GM11168 (cell line): ENCODE data around the gene SPSB1.

Experiments used
- in situ Hi-C: fragments of 300-500 bp; cut with MboI; formaldehyde crosslinking; loops from one replicate; pipeline ENCODE4 v1.12.0; 2022; ENCODE audit warnings: low sequenced_read_pairs; ENCODE audit not compliant: unreplicated experiment

SPSB1 gene

GRCh38 chr1:9292361-9293240, at the start of gene SPSB1:
TSS of gene SPSB1 (plus strand) at chr1:9292894. CDS start at chr1:9355892, 62,998 bp downstream.
- in situ Hi-C loops: loop anchor here (10.0 kb wide), 1 partner anchor 202 kb away; no protein-coding TSS in a partner anchor

DNA sequence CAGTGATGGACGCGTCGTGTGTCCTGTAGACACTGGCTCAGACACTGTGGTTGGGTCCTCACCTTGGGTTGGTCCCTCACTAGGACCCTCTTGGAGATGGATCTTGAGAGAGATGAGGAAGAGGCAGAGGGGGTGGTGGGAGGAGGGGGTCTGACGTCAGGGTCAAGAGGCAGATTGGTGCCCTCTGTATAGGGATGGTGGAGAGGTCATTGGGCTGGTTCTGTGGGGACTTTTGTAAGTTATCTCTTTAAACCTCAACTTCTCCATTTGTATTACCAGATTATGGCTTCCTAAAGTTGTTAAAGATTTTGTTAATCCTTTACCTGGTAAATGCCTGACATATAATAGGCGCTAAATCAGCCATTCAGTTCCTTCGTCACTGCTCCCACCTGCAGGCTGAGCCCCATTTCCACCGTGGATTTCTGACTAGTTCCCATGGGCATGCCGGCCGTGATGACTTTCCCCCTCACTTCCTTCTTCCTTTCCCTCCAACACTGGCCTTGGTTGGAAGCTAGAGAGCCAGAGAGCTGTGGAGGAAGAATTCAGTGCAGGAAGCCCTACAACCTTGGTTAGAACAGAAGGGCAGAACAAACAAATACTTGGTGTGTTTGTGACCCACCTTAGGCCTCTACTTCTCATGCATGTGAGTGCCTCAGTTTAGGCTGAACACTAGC, 49.5 kb upstream of the SPSB1 start:
- in situ Hi-C loops: no loop called here

DNA sequence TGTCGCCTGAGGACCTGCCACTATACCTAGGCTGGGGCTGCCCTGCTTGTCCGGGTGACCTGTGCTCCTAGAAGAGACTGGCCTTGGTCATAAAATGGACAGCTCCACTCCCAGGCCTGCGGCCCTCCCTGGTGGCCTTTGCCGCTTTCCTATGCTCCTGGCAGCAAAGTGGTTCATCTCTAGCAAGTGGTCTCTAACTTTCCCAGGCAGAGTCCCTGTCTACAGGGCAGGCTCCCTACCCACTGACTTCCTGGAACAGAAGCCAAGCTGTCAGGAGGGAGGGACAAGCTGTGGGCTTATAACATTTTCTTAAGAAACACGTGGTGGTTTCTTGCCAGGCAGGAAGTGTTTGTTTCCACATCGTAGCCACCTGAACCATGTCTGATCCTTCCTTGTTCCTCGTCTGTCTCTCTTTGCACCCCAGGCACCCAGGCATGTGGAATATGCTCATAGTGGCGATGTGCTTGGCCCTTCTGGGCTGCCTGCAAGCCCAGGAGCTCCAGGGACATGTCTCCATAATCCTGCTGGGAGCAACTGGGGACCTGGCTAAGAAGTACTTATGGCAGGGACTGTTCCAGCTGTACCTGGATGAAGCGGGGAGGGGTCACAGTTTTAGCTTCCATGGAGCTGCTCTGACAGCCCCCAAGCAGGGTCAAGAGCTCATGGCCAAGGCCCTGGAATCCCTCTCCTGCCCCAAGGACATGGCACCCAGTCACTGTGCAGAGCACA, 48.0 kb upstream of the SPSB1 start:
- in situ Hi-C loops: no loop called here

- in situ Hi-C loops: no loop called here
Measured at GRCh38 chr1:9245230-9245619, 47.5 kb upstream of the SPSB1 start.

DNA sequence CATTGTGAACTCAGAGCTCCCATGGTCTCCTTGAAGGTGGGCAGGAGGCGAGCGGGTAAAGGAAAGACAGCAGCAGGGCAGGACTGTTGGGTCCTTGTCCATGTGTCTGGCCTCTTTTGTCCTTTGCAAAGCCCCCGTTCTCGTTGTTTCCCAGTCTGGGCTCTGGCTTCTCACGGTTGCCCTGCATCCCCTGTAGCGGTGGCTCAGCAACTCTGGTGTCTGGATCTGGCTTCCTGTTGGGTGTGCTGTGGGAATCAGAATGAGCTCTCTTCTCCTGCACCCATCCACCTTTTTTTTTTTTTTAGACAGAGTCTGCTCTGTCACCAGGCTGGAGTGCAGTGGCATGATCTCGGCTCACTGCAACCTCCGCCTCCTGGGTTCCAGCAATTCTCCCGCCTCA, 47.0 kb upstream of the SPSB1 start:
- in situ Hi-C loops: no loop called here

GRCh38 chr1:9246215-9246614, 46.5 kb upstream of the SPSB1 start:
- in situ Hi-C loops: no loop called here

GRCh38 chr1:9246841-9247785, 45.6 kb upstream of the SPSB1 start:
- in situ Hi-C loops: no loop called here

DNA sequence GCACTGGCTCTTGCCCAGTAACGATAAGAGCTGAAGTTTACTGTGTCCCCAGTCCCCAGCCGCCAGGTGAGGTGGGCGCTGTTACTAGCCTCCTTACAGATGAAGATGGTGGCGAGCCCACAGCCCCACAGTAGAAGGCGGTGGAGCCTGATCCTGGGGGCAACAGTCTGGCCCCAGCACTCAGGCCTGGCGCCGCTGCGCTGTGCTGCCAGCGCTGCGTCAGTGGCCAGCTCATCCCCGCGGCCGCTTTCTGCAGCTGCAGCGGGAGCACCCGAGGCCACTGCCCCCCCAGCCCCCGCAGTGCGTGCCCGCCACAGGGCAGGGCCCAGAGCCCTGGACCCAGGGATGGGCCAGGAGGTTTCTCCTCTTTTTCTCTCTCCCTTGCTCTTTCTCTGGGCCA, 44.8 kb upstream of the SPSB1 start:
- in situ Hi-C loops: no loop called here

DNA sequence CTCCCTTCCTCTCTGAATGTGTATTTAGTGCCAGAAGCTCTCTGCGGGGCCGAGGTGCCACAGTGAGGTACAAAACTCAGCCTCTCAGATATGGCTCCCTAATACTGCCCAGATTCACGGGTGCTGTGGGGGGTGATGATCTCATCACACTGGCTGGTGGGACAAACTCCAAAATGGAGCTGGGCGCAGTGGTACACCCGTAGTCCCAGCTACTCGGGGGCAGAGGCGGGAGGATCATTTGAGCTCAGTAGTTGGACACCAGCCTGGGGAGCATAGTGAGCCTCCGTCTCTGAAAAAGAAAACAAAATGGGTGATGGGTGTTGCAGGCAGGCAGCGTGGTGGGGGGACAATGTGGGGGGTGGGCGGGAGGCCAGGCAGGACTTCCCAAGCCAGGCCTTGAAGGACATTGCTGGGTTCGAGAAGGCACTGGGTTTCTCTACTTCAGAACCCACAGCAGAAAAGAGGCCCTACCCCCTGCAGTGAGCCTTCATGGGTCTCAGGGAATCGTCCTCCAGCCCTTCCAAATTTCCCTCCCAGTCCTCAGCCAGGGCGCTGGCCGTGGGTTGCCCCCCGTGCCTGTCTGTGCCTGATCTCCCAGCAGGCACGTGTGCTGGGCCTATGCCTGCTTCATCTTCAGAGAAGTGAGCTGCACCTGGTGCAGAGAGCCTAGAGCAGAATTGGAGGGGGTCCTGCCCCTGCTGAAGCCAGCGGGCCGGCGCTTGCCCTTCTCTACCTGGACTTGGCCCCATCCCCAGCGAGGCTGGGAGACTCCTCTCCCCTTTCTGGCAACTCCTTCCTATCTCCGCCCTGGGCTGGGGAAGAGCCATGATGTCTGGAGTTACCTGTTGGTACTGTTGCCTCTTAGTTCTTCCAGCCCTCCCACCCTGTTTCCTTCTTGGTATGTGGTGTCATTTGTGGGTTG, 44.1 kb upstream of the SPSB1 start:
- in situ Hi-C loops: no loop called here

DNA sequence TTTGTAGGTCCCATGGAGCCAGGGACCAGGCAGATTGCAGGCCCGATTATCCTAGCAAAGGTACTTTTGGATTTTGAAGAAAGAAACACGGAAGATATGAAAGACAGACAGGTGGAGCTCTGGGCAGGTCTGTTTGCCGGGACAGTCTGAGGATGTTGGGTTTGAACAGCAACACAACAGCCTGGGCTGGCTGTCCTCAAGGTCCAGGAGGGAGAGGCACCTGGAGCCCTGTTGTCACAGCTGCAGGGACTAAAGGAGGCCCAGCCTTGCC, 43.5 kb upstream of the SPSB1 start:
- in situ Hi-C loops: no loop called here

DNA sequence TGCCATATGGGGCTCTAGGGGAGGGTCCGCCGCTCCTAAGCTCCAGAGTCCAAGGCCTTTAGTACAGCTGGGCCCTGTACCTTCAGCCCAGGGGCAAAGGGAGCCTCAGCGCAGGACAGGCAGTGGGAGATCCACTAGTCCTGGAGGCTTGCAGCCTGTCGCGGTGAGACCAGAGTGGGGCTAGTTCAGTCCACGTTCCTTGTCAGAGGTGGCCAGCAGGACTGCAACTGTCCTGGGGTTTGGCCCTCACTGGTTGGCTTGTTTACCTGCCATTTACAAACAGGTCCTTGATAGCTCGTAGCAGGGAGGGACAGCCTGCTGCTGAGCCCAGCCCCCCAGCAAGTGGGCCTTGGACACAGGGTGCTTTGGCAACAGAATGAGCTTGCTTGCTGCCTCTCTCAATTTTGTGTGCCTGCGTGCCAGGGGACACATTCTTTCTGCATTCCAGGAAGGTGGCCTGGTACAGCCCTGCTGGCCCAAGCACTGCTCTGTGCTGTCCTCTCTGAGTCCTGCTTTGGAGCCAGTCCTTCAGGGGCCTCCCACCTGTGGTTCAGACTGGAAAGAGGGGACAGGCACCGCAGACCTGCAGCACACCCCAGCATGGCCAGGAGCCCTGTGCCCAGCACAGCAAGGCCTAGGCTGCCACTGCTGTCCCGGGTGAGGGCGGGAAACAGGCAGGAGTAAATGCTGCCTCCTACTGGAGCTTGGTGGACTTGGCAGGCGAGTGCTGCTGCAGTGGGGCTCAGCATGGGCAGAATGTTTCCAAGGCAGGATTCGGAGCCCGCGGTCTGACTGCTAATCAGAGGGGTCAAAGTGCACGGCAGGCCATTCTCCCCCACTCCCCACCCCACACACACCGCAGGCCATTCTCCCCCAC, 42.9 kb upstream of the SPSB1 start:
- in situ Hi-C loops: no loop called here

- in situ Hi-C loops: no loop called here
Measured at GRCh38 chr1:9250411-9251381, 42.0 kb upstream of the SPSB1 start.

- in situ Hi-C loops: no loop called here
Measured at GRCh38 chr1:9251501-9251900, 41.2 kb upstream of the SPSB1 start.

GRCh38 chr1:9253004-9253403, 39.7 kb upstream of the SPSB1 start:
- in situ Hi-C loops: no loop called here

GRCh38 chr1:9253453-9254105, 39.1 kb upstream of the SPSB1 start:
- in situ Hi-C loops: no loop called here

DNA sequence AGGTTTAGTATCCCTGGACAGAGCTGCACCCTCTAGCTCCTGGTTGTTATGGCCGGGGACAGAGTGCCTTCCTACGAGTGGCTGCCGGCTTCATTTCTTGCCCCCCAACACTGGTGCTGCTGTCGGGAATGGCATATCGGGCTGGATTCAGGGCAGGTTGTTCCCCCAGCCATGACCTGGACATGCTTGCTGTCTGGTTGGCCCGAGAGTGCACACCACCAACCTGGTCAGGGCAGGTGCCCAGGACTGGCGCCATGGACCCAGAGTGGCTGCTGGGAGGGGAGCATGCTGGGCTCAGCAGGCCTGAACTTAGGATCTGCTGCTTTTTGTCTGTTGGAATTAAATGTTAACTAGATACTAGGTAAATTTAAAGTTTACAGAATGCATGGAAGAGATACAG, 36.4 kb upstream of the SPSB1 start:
- in situ Hi-C loops: no loop called here

DNA sequence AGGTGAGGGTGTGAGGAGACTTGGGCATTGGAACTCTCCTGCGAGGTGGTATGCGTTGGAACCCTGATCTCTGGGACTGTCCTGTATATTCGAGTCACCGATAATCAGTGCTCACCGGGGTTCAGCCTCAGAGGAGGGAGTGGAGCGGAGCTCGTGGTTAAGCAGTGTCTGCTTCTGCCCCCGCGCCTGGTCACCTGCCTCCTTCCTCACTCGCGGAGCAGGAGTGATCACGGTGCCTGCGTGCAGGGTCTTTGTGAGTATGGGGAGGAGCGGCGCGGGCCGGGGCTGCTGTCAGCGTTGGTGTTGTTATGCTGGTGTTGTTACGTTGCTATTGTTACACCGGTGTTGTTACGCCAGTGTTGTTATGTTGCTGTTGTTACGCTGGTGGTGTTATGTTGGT, 34.8 kb upstream of the SPSB1 start:
- in situ Hi-C loops: no loop called here
